Endothelial cell of umbilical vein (primary cell): ENCODE results near the gene TMEM270. TPM values are rescaled to one million over a fixed set of nuclear protein-coding genes. Genes with fewer than 3 reads are reported as not detected.

ENCODE experiments used
- BruUV-seq: library from RNA; stranded (reverse); fragments of 400-500 nt; replicated peaks from 2 replicates; lab custom pipeline; 2021; lab: Mats Ljungman, UMichigan
- CTCF ChIA-PET: fragments of 300-600, 350-600 bp; sonication (Branson Sonifier 250); formaldehyde crosslinking; loops from one replicate; lab custom pipeline; 2021; ENCODE audit warnings: antibody characterized with exemption, inconsistent platforms; lab: Charles Lee
- POLR2A ChIA-PET: fragments of 300-600, 350-600 bp; sonication (Branson Sonifier 250); formaldehyde crosslinking; loops from one replicate; lab custom pipeline; 2021; ENCODE audit warnings: antibody characterized with exemption, inconsistent platforms; lab: Charles Lee
- DNase-seq: peaks from one replicate; pipeline ENCODE4 v3.0.0-alpha.2; 2011; ENCODE audit warnings: low read depth, low spot score
- FAIRE-seq: peaks from 2 replicates; lab custom pipeline; 2011; peaks lifted over from hg19 to GRCh38; lab: Jason Lieb, UNC
- H2AFZ ChIP-seq: 2 replicates; pipeline ENCODE4 v1.6.0; 2012; ENCODE audit warnings: low read depth, low read length, control low read depth, inconsistent platforms
- H3K27ac ChIP-seq: 2 replicates; pipeline ENCODE4 v1.5.1; 2011; ENCODE audit warnings: low read depth, mild to moderate bottlenecking, control low read depth, low read length, moderate library complexity; ENCODE audit not compliant: insufficient read depth
- H3K27me3 ChIP-seq, 2 experiments: 2 replicates each; pipeline versions ENCODE4 v1.6.0 to v1.6.1; 2011; ENCODE audit warnings: low read length in 2 of 2, mixed read lengths in 1 of 2; ENCODE audit not compliant: control insufficient read depth in 2 of 2, insufficient read depth in 2 of 2
- H3K36me3 ChIP-seq, 2 experiments: 2 replicates in 1 of 2; 3 replicates in 1 of 2; pipeline ENCODE4 v1.5.1; 2011; ENCODE audit warnings: low read length in 2 of 2, mild to moderate bottlenecking in 1 of 2, moderate library complexity in 1 of 2; ENCODE audit not compliant: control insufficient read depth in 2 of 2, insufficient read depth in 2 of 2; ENCODE audit errors: extremely low read depth in 1 of 2
- H3K4me1 ChIP-seq: 3 replicates; pipeline ENCODE4 v1.5.1; 2011; ENCODE audit warnings: mild to moderate bottlenecking, low read length; ENCODE audit not compliant: control insufficient read depth, insufficient read depth; ENCODE audit errors: extremely low read depth
- H3K4me2 ChIP-seq: 2 replicates; pipeline ENCODE4 v1.6.1; 2011; ENCODE audit warnings: low read length, control low read depth, mixed read lengths; ENCODE audit not compliant: insufficient read depth
- H3K4me3 ChIP-seq, 3 experiments: fragments of 200-600 bp in 1 of 3; sonication (generic), shearing (Covaris generic) in 1 of 3; replicated peaks in 1 of 3; 2 replicates each; pipeline ENCODE4 v1.5.1; 2011 to 2016; ENCODE audit warnings: control low read depth in 3 of 3, low read length in 3 of 3, mild to moderate bottlenecking in 2 of 3, inconsistent platforms in 1 of 3, low read depth in 1 of 3, moderate library complexity in 1 of 3; ENCODE audit not compliant: insufficient read depth in 1 of 3
- H3K79me2 ChIP-seq: 2 replicates; pipeline ENCODE4 v1.6.0; 2012; ENCODE audit warnings: low read length, inconsistent platforms; ENCODE audit not compliant: control insufficient read depth, insufficient read depth
- H3K9ac ChIP-seq: replicated peaks from 2 replicates; pipeline ENCODE3; 2011; ENCODE audit warnings: low read length, control low read depth; ENCODE audit not compliant: insufficient read depth; ENCODE audit errors: extremely low read depth
- H3K9me1 ChIP-seq: replicated peaks from 3 replicates; pipeline ENCODE4 v1.6.0; 2011; ENCODE audit warnings: mild to moderate bottlenecking, low read length; ENCODE audit not compliant: control insufficient read depth, insufficient read depth; ENCODE audit errors: extremely low read depth
- H3K9me3 ChIP-seq: replicated peaks from 2 replicates; pipeline ENCODE4 v1.5.1; 2012; ENCODE audit warnings: low read length, inconsistent platforms; ENCODE audit not compliant: control insufficient read depth, insufficient read depth
- H4K20me1 ChIP-seq: replicated peaks from 2 replicates; pipeline ENCODE3; 2011; ENCODE audit warnings: mild to moderate bottlenecking, low read length; ENCODE audit not compliant: control insufficient read depth, insufficient read depth; ENCODE audit errors: extremely low read depth
- EZH2 ChIP-seq: IDR thresholded peaks from 2 replicates; pipeline ENCODE4 v1.6.1; 2012; ENCODE audit warnings: borderline replicate concordance, low read depth, mild to moderate bottlenecking, moderate library complexity, low read length, inconsistent platforms; ENCODE audit not compliant: severe bottlenecking
- FOS ChIP-seq: IDR thresholded peaks from 2 replicates; pipeline ENCODE4 v1.6.1; 2011; ENCODE audit warnings: mild to moderate bottlenecking, low read length, moderate library complexity, borderline replicate concordance; ENCODE audit not compliant: insufficient read depth
- GATA2 ChIP-seq: IDR thresholded peaks from 2 replicates; pipeline ENCODE4 v1.7.0; 2011; ENCODE audit warnings: low read depth, mild to moderate bottlenecking, moderate library complexity, mixed read lengths, low read length; ENCODE audit not compliant: insufficient read length, insufficient read depth
- JUN ChIP-seq: IDR thresholded peaks from 2 replicates; pipeline ENCODE4 v1.6.1; 2011; ENCODE audit warnings: borderline replicate concordance, low read depth; ENCODE audit not compliant: insufficient read length, insufficient read depth
- MYC ChIP-seq: IDR thresholded peaks from one replicate; pipeline ENCODE4 v1.6.1; 2011; ENCODE audit warnings: mild to moderate bottlenecking, low read depth, low read length
- POLR2A ChIP-seq: IDR thresholded peaks from 2 replicates; pipeline ENCODE4 v1.6.1; 2012; ENCODE audit warnings: low read depth, mild to moderate bottlenecking, control low read depth, low read length
- POLR2AphosphoS5 ChIP-seq: IDR thresholded peaks from 2 replicates; pipeline ENCODE4 v1.6.1; 2012; ENCODE audit warnings: low read depth, mild to moderate bottlenecking, control low read depth, low read length, moderate library complexity; ENCODE audit not compliant: insufficient read depth
- dilution Hi-C: fragments of 300-500 bp; cut with MboI; formaldehyde crosslinking; loops from one replicate; pipeline ENCODE4 v1.15.0; 2019; ENCODE audit warnings: low sequenced_read_pairs; ENCODE audit not compliant: extremely low pct_ligation_motif_present
- intact Hi-C: fragments of 100-400 bp; cut with micrococcal nuclease; formaldehyde crosslinking; loops from one replicate; pipeline ENCODE4 v1.10.0; 2022
- polyA plus RNA-seq, 4 experiments: library from polyadenylated mRNA; depleted of rRNA in 3 of 4; stranded (reverse) in 3 of 4; unstranded in 1 of 4; fragments of >200 nt; gene quantifications; 2 replicates each; pipeline versions ENCODE4 v1.2.1 to v1.2.3, GENCODE V29; 2011 to 2012; ENCODE audit warnings: missing spikeins in 1 of 4
- total RNA-seq: library from RNA; stranded (reverse); gene quantifications from 2 replicates; pipeline ENCODE4 v1.2.3, GENCODE V29; 2021
- TF ChIP-seq, protein P1 (sequence below), 2 donors: IDR thresholded peaks; 1 replicate in 1 of 2; 2 replicates in 1 of 2; pipeline ENCODE4 v1.5.1; 2011; ENCODE audit warnings: low read length in 2 of 2, mild to moderate bottlenecking in 2 of 2, moderate library complexity in 2 of 2, control low read depth in 1 of 2, inconsistent platforms in 1 of 2, low read depth in 1 of 2; ENCODE audit not compliant: insufficient read depth in 1 of 2; ENCODE audit errors: extremely low read depth in 1 of 2
- TF ChIP-seq, protein P2 (sequence below): IDR thresholded peaks from 2 replicates; pipeline ENCODE4 v1.6.1; 2011; ENCODE audit not compliant: insufficient read depth, insufficient read length

TMEM270 gene
- total and polyA plus RNA-seq, 2 donors (not counting 3 experiments of a cell fraction or from before 2014, with no cell fraction given), result not detected

DNA sequence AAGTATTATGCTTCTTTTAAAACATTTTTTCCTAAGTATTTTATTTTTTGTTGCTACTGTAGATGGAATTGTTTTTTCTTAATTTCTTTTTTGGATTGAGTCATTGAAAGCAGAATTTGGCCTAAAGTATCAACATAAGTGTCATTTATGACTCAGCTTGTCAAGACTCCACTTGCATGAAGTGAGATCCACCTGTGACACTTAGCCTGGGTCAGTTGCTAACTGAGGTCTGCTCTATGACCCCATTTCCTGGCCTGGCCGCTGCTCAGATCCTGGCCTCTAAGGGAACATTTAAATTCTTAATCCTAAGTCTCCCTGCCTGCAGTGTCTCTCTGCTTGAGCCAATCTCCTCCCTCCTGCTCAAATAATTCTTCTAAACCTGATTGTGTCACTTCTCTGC lies 35.5 kb downstream of the TMEM270 start:
- DNase-seq, result peak; percentile 15
- H3K4me1 ChIP-seq, result no peaks in the 10 kb centered on the region
- ChIA-PET POLR2A (no interaction called here), CTCF (interaction anchor here (0.5 to 2.3 kb wide), 5 partner anchors 10 to 130 kb away, joined by 3 to 13 read pairs (median 3); no protein-coding TSS in a partner anchor)
- no peaks in the 10 kb centered on the region for H4K20me1 ChIP-seq
- no TSS peak for BruUV-seq
- H3K79me2 ChIP-seq, result no peaks in the 10 kb centered on the region
- intact Hi-C loops (no loop called here), dilution Hi-C loops (no loop called here)
- H3K9me1 ChIP-seq, result no peaks in the 10 kb centered on the region
- no peak overlapping the region for H3K9ac ChIP-seq
- no peak overlapping the region for H3K27ac ChIP-seq
- no peak overlapping the region for H3K4me3 ChIP-seq
- FAIRE-seq, result peak; percentile 60
- no peak overlapping the region for H2AFZ ChIP-seq
- H3K27me3 ChIP-seq, result no peaks in the 10 kb centered on the region
- no peak for TF ChIP-seq POLR2A
- TF ChIP-seq FOS, result peak; percentile 33
- H3K36me3 ChIP-seq, result no peaks in the 10 kb centered on the region
- no peak overlapping the region for H3K4me2 ChIP-seq
- no peaks in the 10 kb centered on the region for H3K9me3 ChIP-seq

DNA sequence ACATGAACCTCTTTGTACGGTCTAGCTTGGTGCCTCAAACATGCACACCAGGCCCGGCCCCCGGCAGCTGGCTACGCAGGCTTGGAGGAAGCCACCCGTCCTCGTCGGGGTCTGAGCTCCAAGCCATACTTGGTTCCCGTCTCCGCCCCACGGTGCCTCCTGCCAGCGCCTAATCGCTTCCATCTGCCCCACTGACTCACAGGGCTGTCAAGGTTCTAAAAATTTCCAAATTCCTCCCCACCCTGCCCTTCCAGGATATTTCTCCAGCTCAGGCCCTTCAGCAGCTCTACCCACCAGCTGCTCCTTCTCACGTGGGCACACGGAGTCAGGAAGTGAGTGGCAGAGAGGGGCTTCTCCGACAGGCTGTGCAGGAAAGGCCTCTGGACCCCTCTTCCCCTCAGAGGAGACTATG lies 38.8 kb downstream of the TMEM270 start:
- H2AFZ ChIP-seq, result peak overlapping the region; percentile 50
- FAIRE-seq (no peak), DNase-seq (peak; percentile 16)
- TF ChIP-seq GATA2 (no peak), EZH2 (no peak), POLR2A (no peak), FOS (no peak), POLR2AphosphoS5 (no peak), MYC (no peak), JUN (no peak)
- TF ChIP-seq, protein P1, sequence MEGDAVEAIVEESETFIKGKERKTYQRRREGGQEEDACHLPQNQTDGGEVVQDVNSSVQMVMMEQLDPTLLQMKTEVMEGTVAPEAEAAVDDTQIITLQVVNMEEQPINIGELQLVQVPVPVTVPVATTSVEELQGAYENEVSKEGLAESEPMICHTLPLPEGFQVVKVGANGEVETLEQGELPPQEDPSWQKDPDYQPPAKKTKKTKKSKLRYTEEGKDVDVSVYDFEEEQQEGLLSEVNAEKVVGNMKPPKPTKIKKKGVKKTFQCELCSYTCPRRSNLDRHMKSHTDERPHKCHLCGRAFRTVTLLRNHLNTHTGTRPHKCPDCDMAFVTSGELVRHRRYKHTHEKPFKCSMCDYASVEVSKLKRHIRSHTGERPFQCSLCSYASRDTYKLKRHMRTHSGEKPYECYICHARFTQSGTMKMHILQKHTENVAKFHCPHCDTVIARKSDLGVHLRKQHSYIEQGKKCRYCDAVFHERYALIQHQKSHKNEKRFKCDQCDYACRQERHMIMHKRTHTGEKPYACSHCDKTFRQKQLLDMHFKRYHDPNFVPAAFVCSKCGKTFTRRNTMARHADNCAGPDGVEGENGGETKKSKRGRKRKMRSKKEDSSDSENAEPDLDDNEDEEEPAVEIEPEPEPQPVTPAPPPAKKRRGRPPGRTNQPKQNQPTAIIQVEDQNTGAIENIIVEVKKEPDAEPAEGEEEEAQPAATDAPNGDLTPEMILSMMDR (IDR thresholded peaks at IDR 0.05; ENCODE audit: extremely low read depth in 1 of 2, insufficient read depth in 1 of 2, low read depth in 1 of 2, low read length in 2 of 2), result no peak
- TF ChIP-seq, protein P2, sequence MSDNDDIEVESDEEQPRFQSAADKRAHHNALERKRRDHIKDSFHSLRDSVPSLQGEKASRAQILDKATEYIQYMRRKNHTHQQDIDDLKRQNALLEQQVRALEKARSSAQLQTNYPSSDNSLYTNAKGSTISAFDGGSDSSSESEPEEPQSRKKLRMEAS, result no peak
- POLR2A ChIA-PET, result no interaction called here
- no peaks in the 10 kb centered on the region for H4K20me1 ChIP-seq
- no peak overlapping the region for H3K4me2 ChIP-seq
- no peaks in the 10 kb centered on the region for H3K4me1 ChIP-seq
- CTCF ChIA-PET, result interaction anchor here (0.7 to 1.1 kb wide), 4 partner anchors 8 to 127 kb away, joined by 3 to 10 read pairs (median 3); no protein-coding TSS in a partner anchor
- BruUV-seq, result no TSS peak
- dilution Hi-C loops, result no loop called here
- no peaks in the 10 kb centered on the region for H3K27me3 ChIP-seq
- H3K27ac ChIP-seq, result no peak overlapping the region
- H3K36me3 ChIP-seq, result no peaks in the 10 kb centered on the region
- H3K4me3 ChIP-seq, result no peak overlapping the region
- no peaks in the 10 kb centered on the region for H3K9me3 ChIP-seq
- H3K79me2 ChIP-seq, result no peaks in the 10 kb centered on the region
- H3K9ac ChIP-seq, result no peak overlapping the region
- intact Hi-C loops, result no loop called here
- no peaks in the 10 kb centered on the region for H3K9me1 ChIP-seq
